H1 (cell line): ENCODE data around the gene PPP1R12A. TPM values are rescaled to one million over a fixed set of nuclear protein-coding genes. Genes with fewer than 3 reads are reported as not detected.

Experiments
- CTCF ChIA-PET: fragments of 300-600 bp; sonication (Branson Sonifier 250); formaldehyde crosslinking; loops from one replicate; lab custom pipeline; 2021; ENCODE audit not compliant: partially characterized antibody; lab: Charles Lee
- POLR2A ChIA-PET: fragments of 300-600 bp; sonication (Branson Sonifier 250); formaldehyde crosslinking; loops from one replicate; lab custom pipeline; 2021; ENCODE audit warnings: inconsistent platforms; ENCODE audit not compliant: partially characterized antibody; lab: Charles Lee
- DNase-seq, 2 experiments: peaks; one replicate each; pipeline versions ENCODE4 v3.0.0 to v3.0.0-alpha.2; 2010 to 2022; ENCODE audit warnings: low spot score in 2 of 2, low read depth in 1 of 2, mixed read lengths in 1 of 2
- FAIRE-seq: peaks from 2 replicates; lab custom pipeline; 2011; peaks lifted over from hg19 to GRCh38; lab: Jason Lieb, UNC
- H2AFZ ChIP-seq: 2 replicates; pipeline ENCODE4 v1.8.1; 2012; ENCODE audit warnings: low read length, inconsistent platforms
- H2AK5ac ChIP-seq: 2 replicates; pipeline ENCODE4 v1.6.1; 2013; ENCODE audit warnings: low read depth, low read length
- H2BK120ac ChIP-seq: replicated peaks from 2 replicates; pipeline ENCODE3; 2013; ENCODE audit warnings: low read depth, low read length, inconsistent platforms
- H2BK12ac ChIP-seq: 2 replicates; pipeline ENCODE4 v1.6.1; 2013; ENCODE audit warnings: low read depth, low read length
- H2BK15ac ChIP-seq: 2 replicates; pipeline ENCODE4 v1.6.1; 2013; ENCODE audit warnings: low read length
- H2BK20ac ChIP-seq: 2 replicates; pipeline ENCODE4 v1.6.1; 2013; ENCODE audit warnings: low read length
- H2BK5ac ChIP-seq: 2 replicates; pipeline ENCODE4 v1.6.1; 2013; ENCODE audit warnings: low read depth, low read length
- H3K14ac ChIP-seq: 2 replicates; pipeline ENCODE4 v1.6.1; 2013; ENCODE audit warnings: inconsistent platforms; ENCODE audit not compliant: insufficient read length
- H3K18ac ChIP-seq: 2 replicates; pipeline ENCODE4 v1.6.1; 2013; ENCODE audit warnings: low read length; ENCODE audit errors: extremely low read depth
- H3K23ac ChIP-seq: 2 replicates; pipeline ENCODE4 v1.6.1; 2013; ENCODE audit warnings: inconsistent platforms; ENCODE audit not compliant: insufficient read length
- H3K23me2 ChIP-seq: 2 replicates; pipeline ENCODE4 v1.6.1; 2013; ENCODE audit warnings: low read depth, low read length
- H3K27ac ChIP-seq: 2 replicates; pipeline ENCODE4 v1.6.1; 2011; ENCODE audit warnings: low read depth, low read length, inconsistent platforms
- H3K27me3 ChIP-seq, 4 experiments: replicated peaks in 1 of 4; 1 replicate in 1 of 4; 2 replicates in 3 of 4; pipeline versions ENCODE4 v1.6.1 to v1.8.1; 2011 to 2013; ENCODE audit warnings: low read length in 3 of 4, mild to moderate bottlenecking in 3 of 4, inconsistent platforms in 2 of 4, mixed read lengths in 2 of 4, moderate library complexity in 1 of 4; ENCODE audit not compliant: control insufficient read depth in 3 of 4, insufficient read depth in 3 of 4; ENCODE audit errors: extremely low read depth in 1 of 4
- H3K36me3 ChIP-seq, 4 experiments: 2 replicates each; pipeline versions ENCODE4 v1.6.1 to v1.8.1; 2011 to 2013; ENCODE audit warnings: mild to moderate bottlenecking in 4 of 4, low read length in 3 of 4, moderate library complexity in 2 of 4, control low read depth in 1 of 4, inconsistent platforms in 1 of 4; ENCODE audit not compliant: insufficient read depth in 4 of 4, control insufficient read depth in 2 of 4
- H3K4ac ChIP-seq: replicated peaks from 2 replicates; pipeline ENCODE3; 2013; ENCODE audit warnings: low read length, low read depth, mixed read lengths, inconsistent platforms; ENCODE audit not compliant: insufficient read length
- H3K4me1 ChIP-seq, 4 experiments: replicated peaks in 1 of 4; 1 replicate in 1 of 4; 2 replicates in 3 of 4; pipeline versions ENCODE4 v1.6.1 to v1.8.1; 2011 to 2013; ENCODE audit warnings: low read length in 3 of 4, inconsistent platforms in 2 of 4, mixed read lengths in 1 of 4; ENCODE audit not compliant: insufficient read depth in 4 of 4, control insufficient read depth in 3 of 4
- H3K4me2 ChIP-seq, 2 experiments: 2 replicates each; pipeline versions ENCODE4 v1.6.1 to v1.8.1; 2011 to 2013; ENCODE audit warnings: low read depth in 2 of 2, low read length in 2 of 2, control low read depth in 1 of 2, inconsistent platforms in 1 of 2, mild to moderate bottlenecking in 1 of 2; ENCODE audit not compliant: insufficient read depth in 1 of 2
- H3K4me3 ChIP-seq, 4 experiments: fragments of 200-600, 300-600 bp in 1 of 4; sonication (generic), shearing (Covaris generic), sonication (Bioruptor Twin) in 1 of 4; 2 replicates each; pipeline versions ENCODE4 v1.5.1 to v1.8.1; 2011 to 2016; ENCODE audit warnings: low read length in 4 of 4, low read depth in 3 of 4, control low read depth in 2 of 4, inconsistent platforms in 2 of 4, mild to moderate bottlenecking in 2 of 4, mixed read lengths in 1 of 4, moderate library complexity in 1 of 4; ENCODE audit not compliant: insufficient read depth in 2 of 4; ENCODE audit errors: extremely low read depth in 1 of 4
- H3K56ac ChIP-seq: replicated peaks from 2 replicates; pipeline ENCODE3; 2013; ENCODE audit warnings: low read depth, mild to moderate bottlenecking, mixed read lengths, low read length, inconsistent platforms; ENCODE audit not compliant: insufficient read length
- H3K79me1 ChIP-seq: 2 replicates; pipeline ENCODE4 v1.6.1; 2013; ENCODE audit warnings: low read depth, low read length, control low read depth
- H3K79me2 ChIP-seq, 2 experiments: 2 replicates each; pipeline versions ENCODE4 v1.6.1 to v1.8.1; 2012 to 2013; ENCODE audit warnings: low read length in 2 of 2, mild to moderate bottlenecking in 2 of 2, inconsistent platforms in 1 of 2; ENCODE audit not compliant: insufficient read depth in 2 of 2, control insufficient read depth in 1 of 2
- H3K9ac ChIP-seq, 4 experiments: replicated peaks in 1 of 4; 1 replicate in 1 of 4; 2 replicates in 3 of 4; pipeline versions ENCODE4 v1.6.1 to v1.8.1; 2011 to 2013; ENCODE audit warnings: low read depth in 3 of 4, low read length in 3 of 4, control low read depth in 2 of 4, mild to moderate bottlenecking in 2 of 4, moderate library complexity in 2 of 4, inconsistent platforms in 1 of 4; ENCODE audit errors: extremely low read depth in 1 of 4
- H3K9me3 ChIP-seq, 2 experiments: 2 replicates each; pipeline versions ENCODE4 v1.6.1 to v1.8.1; 2012 to 2013; ENCODE audit warnings: mild to moderate bottlenecking in 2 of 2, moderate library complexity in 2 of 2, control low read depth in 1 of 2, inconsistent platforms in 1 of 2, low read depth in 1 of 2, low read length in 1 of 2, mixed read lengths in 1 of 2; ENCODE audit not compliant: insufficient read depth in 2 of 2
- H4K20me1 ChIP-seq, 2 experiments: replicated peaks in 1 of 2; 2 replicates each; pipeline versions ENCODE3 to v1.8.1; 2011 to 2013; ENCODE audit warnings: inconsistent platforms in 2 of 2, low read length in 2 of 2, mild to moderate bottlenecking in 1 of 2; ENCODE audit not compliant: insufficient read depth in 2 of 2, control insufficient read depth in 1 of 2
- H4K5ac ChIP-seq: 2 replicates; pipeline ENCODE4 v1.6.1; 2013; ENCODE audit warnings: low read length, low read depth, mixed read lengths, inconsistent platforms; ENCODE audit not compliant: insufficient read length
- H4K8ac ChIP-seq: 2 replicates; pipeline ENCODE4 v1.8.0; 2013; ENCODE audit warnings: mild to moderate bottlenecking, moderate library complexity, low read length, inconsistent platforms; ENCODE audit not compliant: insufficient read depth; ENCODE audit errors: extremely low read depth
- H4K91ac ChIP-seq: replicated peaks from 2 replicates; pipeline ENCODE3; 2013; ENCODE audit warnings: low read length, mixed read lengths, inconsistent platforms; ENCODE audit not compliant: insufficient read length
- CREB1 ChIP-seq: IDR thresholded peaks from 2 replicates; pipeline ENCODE4 v1.6.1; 2012; ENCODE audit warnings: inconsistent platforms
- GABPA ChIP-seq: IDR thresholded peaks from 2 replicates; pipeline ENCODE4 v1.6.1; 2011; ENCODE audit warnings: mild to moderate bottlenecking, low read length, moderate library complexity, borderline replicate concordance; ENCODE audit not compliant: insufficient read depth
- KDM5A ChIP-seq: fragments of 200-600 bp; IDR thresholded peaks from 2 replicates; pipeline ENCODE4 v1.7.1; 2012; ENCODE audit warnings: mild to moderate bottlenecking, low read length, inconsistent platforms, mixed read lengths
- SIX5 ChIP-seq: IDR thresholded peaks from 2 replicates; pipeline ENCODE4 v1.6.1; 2011; ENCODE audit warnings: mild to moderate bottlenecking, low read depth, low read length
- WGBS, 2 experiments: shearing (Covaris generic) in 1 of 2; methylation state at CpG; one replicate each; pipeline versions ENCODE4 v1.1.6 to v1.1.7; 2013 to 2015; ENCODE audit warnings: low lambda C conversion rate in 2 of 2, mixed read lengths in 2 of 2, inconsistent platforms in 1 of 2, low coverage in 1 of 2, missing lambda C conversion rate in 1 of 2; ENCODE audit not compliant: insufficient replicate concordance in 2 of 2, insufficient coverage in 1 of 2, insufficient read length in 1 of 2; ENCODE audit errors: extremely low coverage in 1 of 2, missing lambda C conversion rate in 1 of 2; 5-methylcytosine and 5-hydroxymethylcytosine counted together
- polyA plus RNA-seq, 7 experiments: library from polyadenylated mRNA; depleted of rRNA in 3 of 7; stranded (reverse) in 5 of 7; unstranded in 2 of 7; fragments of >200 nt in 5 of 7; fragments of 200-250 nt in 2 of 7; gene quantifications; 1 replicate in 5 of 7; 2 replicates in 1 of 7; 4 replicates in 1 of 7; pipeline versions ENCODE4 v1.2.1 to v1.2.3, GENCODE V29; 2011 to 2013; ENCODE audit warnings: missing spikeins in 2 of 7, mixed read lengths in 2 of 7
- total RNA-seq: library from RNA; stranded (reverse); fragmentation: NEBNext Ultra II Directional; extraction: Animal tissue kit (Norgen Biotek cat#: 25700); gene quantifications from 2 replicates; pipeline ENCODE4 v1.2.1, GENCODE V29; 2021

PPP1R12A gene
- total and polyA plus RNA-seq, 2 of the 8 experiments (the other 6 are each of a cell fraction or from before 2014, with no cell fraction given), result 14.7 to 81.5 TPM

GRCh38 chr12:79956896-79957295, 22.0 kb upstream of the PPP1R12A start:
- FAIRE-seq (no peak), DNase-seq (no peak)
- Histone ChIP-seq H2BK5ac (no peak overlapping the region), H3K27me3 (no peaks in the 10 kb centered on the region), H2BK20ac (no peak overlapping the region), H3K18ac (no peak overlapping the region), H3K23me2 (no peaks in the 10 kb centered on the region), H3K36me3 (no peaks in the 10 kb centered on the region), H2AFZ (no peak overlapping the region), H2BK120ac (no peak overlapping the region), H2BK15ac (no peak overlapping the region), H3K4me3 (no peak overlapping the region), H3K56ac (no peak overlapping the region), H3K9ac (no peak overlapping the region), H3K9me3 (no peaks in the 10 kb centered on the region), H3K79me1 (no peaks in the 10 kb centered on the region), H3K14ac (no peak overlapping the region), H2BK12ac (no peak overlapping the region), H3K79me2 (no peaks in the 10 kb centered on the region), H3K4me2 (no peak overlapping the region), H4K8ac (no peak overlapping the region), H4K91ac (no peak overlapping the region), H4K5ac (no peak overlapping the region), H3K27ac (no peak overlapping the region), H2AK5ac (no peak overlapping the region), H3K23ac (no peak overlapping the region), H3K4ac (no peak overlapping the region), H4K20me1 (no peaks in the 10 kb centered on the region), H3K4me1 (no peaks in the 10 kb centered on the region)
- CTCF ChIA-PET, result interaction anchor here (1.2 kb wide), 1 partner anchor 23 kb away, joined by 3 read pairs; no protein-coding TSS in a partner anchor
- POLR2A ChIA-PET, result no interaction called here
- 92% methylated on average over 4 of the region's 4 CpGs; no CpG with 5 or more reads in 1 of the 2 experiments for WGBS, 2 experiments
- TF ChIP-seq SIX5 (no peak), GABPA (no peak), KDM5A (no peak), CREB1 (no peak)
